Ovary (tissue), 9 donors: ENCODE measurements around the gene SCGB3A2. TPM values are rescaled to one million over a fixed set of nuclear protein-coding genes. Genes with fewer than 3 reads are reported as not detected.

Experiments used
- DNase-seq, 5 donors: peaks; one replicate each; pipeline ENCODE4 v3.0.0-alpha.2; 2019 to 2020
- H3K27ac ChIP-seq, 2 donors: fragments of 200-600 bp; one replicate each; pipeline versions ENCODE4 v1.5.1 to v1.8.0; 2019 to 2022
- H3K27me3 ChIP-seq: fragments of 200-600 bp; one replicate; pipeline ENCODE4 v1.8.0; 2022
- H3K36me3 ChIP-seq: fragments of 200-600 bp; sonication (generic); one replicate; pipeline ENCODE4 v1.5.1; 2019
- H3K4me1 ChIP-seq: one replicate; pipeline ENCODE4 v1.8.1; 2013; ENCODE audit warnings: mild to moderate bottlenecking, moderate library complexity; ENCODE audit not compliant: insufficient read depth
- H3K4me3 ChIP-seq: fragments of 200-600 bp; sonication (generic); one replicate; pipeline ENCODE4 v1.5.1; 2017
- H3K9me3 ChIP-seq, 2 donors: fragments of 200-600 bp in 1 of 2; sonication (generic) in 1 of 2; one replicate each; pipeline versions ENCODE4 v1.5.1 to v1.8.1; 2013 to 2019; ENCODE audit warnings: mild to moderate bottlenecking in 1 of 2, moderate library complexity in 1 of 2
- CTCF ChIP-seq, 3 donors: fragments of 450-650 bp in 2 of 3; fragments of 200-600 bp in 1 of 3; IDR thresholded peaks; one replicate each; pipeline versions ENCODE4 v1.5.1 to v1.8.0; 2016 to 2022; ENCODE audit warnings: antibody characterized with exemption in 3 of 3, mild to moderate bottlenecking in 1 of 3
- EP300 ChIP-seq: sonication (generic); formaldehyde crosslinking; IDR thresholded peaks from one replicate; pipeline ENCODE4 v1.6.1; 2017; ENCODE audit warnings: antibody characterized with exemption
- POLR2A ChIP-seq: fragments of 450-650 bp; IDR thresholded peaks from one replicate; pipeline ENCODE4 v1.6.1; 2017; ENCODE audit warnings: antibody characterized with exemption, mild to moderate bottlenecking, moderate library complexity
- WGBS, 3 donors: extraction: QIAGEN DNeasy Blood & Tissue Kit in 1 of 3; methylation state at CpG; one replicate each; pipeline versions ENCODE4 v1.1.5 to v1.1.7; 2013 to 2017; 5-methylcytosine and 5-hydroxymethylcytosine counted together
- intact Hi-C, 4 donors: fragments of 100-400 bp; cut with DNase I; formaldehyde crosslinking; loops; one replicate each; pipeline versions ENCODE4 v1.11.0 to v1.15.1; 2022 to 2023
- polyA plus RNA-seq, 2 donors: library from polyadenylated mRNA; stranded (reverse); fragments of 200-250 nt in 1 of 2; fragments of 350-450 nt in 1 of 2; fragmentation: Illumina TruSeq in 1 of 2; extraction: RNeasy Lipid Tissue Mini Kit (QIAGEN cat#74804) in 1 of 2; gene quantifications; one replicate each; pipeline ENCODE4 v1.2.3, GENCODE V29; 2013 to 2014
- total RNA-seq, 7 donors: library from RNA; depleted of rRNA in 2 of 7; stranded (reverse); fragments of >200 nt in 2 of 7; fragmentation: NEBNext Ultra II Directional in 3 of 7; extraction: Animal tissue kit (Norgen Biotek cat#: 25700) in 3 of 7; gene quantifications; one replicate each; pipeline versions ENCODE4 v1.1.0 to v1.2.4, GENCODE V29; 2016 to 2023
- donor health status: DM: no; HTN: no; CAD: no; lungs with moderate emphysema.
- donor health status: DM: no; HTN: no; CAD: no.
- donor health status: Bipolar disorder and iron deficiency.
- donor health status: DM: yes; HTN: yes; CAD: no.
- donor health status: DM: no; HTN: no; CAD: no.
- donor health status: DM: yes; HTN: yes; CAD: no.

Gene SCGB3A2
- total and polyA plus RNA-seq, 9 donors: 0.36 to 0.79 (median 0.47) TPM; not detected in 6

- no peak for DNase-seq
- no peaks in the 10 kb centered on the region for H3K9me3 ChIP-seq
- no peak overlapping the region for H3K27ac ChIP-seq
- H3K27me3 ChIP-seq: no peaks in the 10 kb centered on the region
- H3K4me3 ChIP-seq: no peak overlapping the region
- H3K4me1 ChIP-seq: no peaks in the 10 kb centered on the region
- H3K36me3 ChIP-seq: no peaks in the 10 kb centered on the region
- intact Hi-C loops: no loop called here
- TF ChIP-seq CTCF (IDR thresholded peaks at IDR 0.05) (no peak), POLR2A (no peak), EP300 (no peak)
Observed at GRCh38 chr5:147902609-147903115, 24.2 kb downstream of the SCGB3A2 start.

- intact Hi-C loops: no loop called here
- H3K4me1 ChIP-seq: no peaks in the 10 kb centered on the region
- no peak overlapping the region for H3K27ac ChIP-seq
- WGBS, 3 donors: 82 to 89% (median 83%) methylated on average over 4 of the region's 4 CpGs
- H3K9me3 ChIP-seq: no peaks in the 10 kb centered on the region
- no peak for DNase-seq
- H3K4me3 ChIP-seq: no peak overlapping the region
- TF ChIP-seq CTCF (IDR thresholded peaks at IDR 0.05): no peak
- TF ChIP-seq POLR2A: no peak
- TF ChIP-seq EP300: no peak
- H3K36me3 ChIP-seq: no peaks in the 10 kb centered on the region
- no peaks in the 10 kb centered on the region for H3K27me3 ChIP-seq
Observed at GRCh38 chr5:147904110-147904509, 25.6 kb downstream of the SCGB3A2 start.

GRCh38 chr5:147906326-147907095, 28.0 kb downstream of the SCGB3A2 start, which contains the start of gene C5orf46:
TSS of gene C5orf46 (minus strand) at chr5:147906538. CDS start at chr5:147906501, 37 bp downstream.
- H3K9me3 ChIP-seq: no peaks in the 10 kb centered on the region
- no peak within 1 kb of the TSS for H3K4me3 ChIP-seq
- no peaks in the 10 kb centered on the region for H3K4me1 ChIP-seq
- TF ChIP-seq POLR2A: no peak
- TF ChIP-seq EP300: no peak
- TF ChIP-seq CTCF (IDR thresholded peaks at IDR 0.05): no peak
- H3K27ac ChIP-seq: no peak within 1 kb of the TSS
- no peaks in the 10 kb centered on the region for H3K27me3 ChIP-seq
- no peak for DNase-seq
- intact Hi-C loops: no loop called here
- H3K36me3 ChIP-seq: no peaks in the 10 kb centered on the region
- 59 to 70% (median 65%) methylated on average over 8 of the region's 8 CpGs for WGBS, 3 donors

- 73 to 79% (median 74%) methylated on average over 6 of the region's 6 CpGs for WGBS, 3 donors
- no peak for DNase-seq
Observed at GRCh38 chr5:147911427-147911826, 32.9 kb downstream of the SCGB3A2 start.

More at GRCh38 chr5:147911427-147911826, 32.9 kb downstream of the SCGB3A2 start:
- no peaks in the 10 kb centered on the region for H3K27me3 ChIP-seq
- H3K9me3 ChIP-seq: no peaks in the 10 kb centered on the region
- TF ChIP-seq CTCF (IDR thresholded peaks at IDR 0.05) (no peak), EP300 (no peak), POLR2A (no peak)
- no peak overlapping the region for H3K27ac ChIP-seq
- H3K4me1 ChIP-seq: no peaks in the 10 kb centered on the region
- no peak overlapping the region for H3K4me3 ChIP-seq
- H3K36me3 ChIP-seq: no peaks in the 10 kb centered on the region
- intact Hi-C loops: no loop called here
